GM23338 (cell line): ENCODE data around the gene SMOC2. TPM values are rescaled to one million over a fixed set of nuclear protein-coding genes. Genes with fewer than 3 reads are reported as not detected.

Experiments
- ATAC-seq: fragments of 200-7000 bp; cut with Tn5 transposase; 3 replicates; pipeline ENCODE4 v1.9.1; 2020
- DNase-seq: peaks from one replicate; pipeline ENCODE4 v3.0.0-alpha.2; 2015; ENCODE audit warnings: low spot score
- H2AFZ ChIP-seq: fragments of 200-600 bp; sonication (generic); 2 replicates; pipeline ENCODE4 v1.8.0; 2016; ENCODE audit warnings: antibody characterized with exemption, mild to moderate bottlenecking, moderate library complexity
- H3F3A ChIP-seq: fragments of 200-600 bp; sonication (generic); replicated peaks from 2 replicates; pipeline ENCODE4 v1.8.0; 2017; ENCODE audit warnings: antibody characterized with exemption, mixed run types, low read depth
- H3K27ac ChIP-seq: fragments of 200-600 bp; sonication (generic); 2 replicates; pipeline ENCODE4 v1.6.1; 2016; ENCODE audit warnings: low read depth
- H3K27me3 ChIP-seq: fragments of 200-600 bp; sonication (generic); 2 replicates; pipeline ENCODE4 v1.8.0; 2016; ENCODE audit warnings: mild to moderate bottlenecking, mixed run types, moderate library complexity; ENCODE audit not compliant: insufficient read depth
- H3K36me3 ChIP-seq: fragments of 200-600 bp; sonication (generic); 2 replicates; pipeline ENCODE4 v1.8.0; 2016; ENCODE audit warnings: mild to moderate bottlenecking; ENCODE audit not compliant: insufficient read depth
- H3K4me1 ChIP-seq: fragments of 200-600 bp; sonication (generic); 2 replicates; pipeline ENCODE4 v1.8.0; 2016; ENCODE audit warnings: mild to moderate bottlenecking, moderate library complexity; ENCODE audit not compliant: insufficient read depth
- H3K4me2 ChIP-seq: fragments of 200-600 bp; sonication (generic); 2 replicates; pipeline ENCODE4 v1.7.1; 2017; ENCODE audit warnings: mixed run types
- H3K4me3 ChIP-seq: fragments of 200-600 bp; sonication (generic); 2 replicates; pipeline ENCODE4 v1.6.1; 2016; ENCODE audit warnings: mixed run types
- H3K79me2 ChIP-seq: fragments of 200-600 bp; sonication (generic); replicated peaks from 2 replicates; pipeline ENCODE4 v1.8.0; 2017; ENCODE audit warnings: mild to moderate bottlenecking; ENCODE audit not compliant: insufficient read depth
- H3K9me2 ChIP-seq: fragments of 200-600 bp; sonication (generic); 2 replicates; pipeline ENCODE4 v1.8.0; 2017; ENCODE audit not compliant: insufficient read depth
- H4K20me1 ChIP-seq: fragments of 200-600 bp; sonication (generic); replicated peaks from 2 replicates; pipeline ENCODE4 v1.8.0; 2017; ENCODE audit warnings: mild to moderate bottlenecking; ENCODE audit not compliant: insufficient read depth
- H3K27ac Mint-ChIP-seq: 2 replicates; pipeline ENCODE4 v1.8.0; 2020; ENCODE audit warnings: inconsistent platforms, mild to moderate bottlenecking, moderate library complexity, mixed read lengths
- H3K27me3 Mint-ChIP-seq: 3 replicates; pipeline ENCODE4 v1.8.0; 2022; ENCODE audit warnings: low read depth, mild to moderate bottlenecking, moderate library complexity, mixed read lengths, inconsistent platforms; ENCODE audit not compliant: insufficient read depth, poor library complexity
- H3K36me3 Mint-ChIP-seq: 3 replicates; pipeline ENCODE4 v1.8.0; 2021; ENCODE audit warnings: low read depth, mild to moderate bottlenecking, inconsistent platforms, moderate library complexity, mixed read lengths
- H3K4me1 Mint-ChIP-seq: 3 replicates; pipeline ENCODE4 v1.8.0; 2020; ENCODE audit warnings: mild to moderate bottlenecking, inconsistent platforms, mixed read lengths
- H3K4me3 Mint-ChIP-seq: 3 replicates; pipeline ENCODE4 v1.8.0; 2021; ENCODE audit warnings: moderate library complexity, mild to moderate bottlenecking, inconsistent platforms, mixed read lengths
- H3K9me3 Mint-ChIP-seq: 3 replicates; pipeline ENCODE4 v1.8.0; 2020; ENCODE audit warnings: moderate library complexity, mild to moderate bottlenecking, inconsistent platforms, mixed read lengths
- EZH2 ChIP-seq: fragments of 200-600 bp; sonication (generic); IDR thresholded peaks from one replicate; pipeline ENCODE4 v1.8.0; 2017; ENCODE audit warnings: antibody characterized with exemption, mild to moderate bottlenecking, low read depth; ENCODE audit not compliant: unreplicated experiment
- EZH2phosphoT487 ChIP-seq: fragments of 200-600 bp; sonication (generic); IDR thresholded peaks from one replicate; pipeline ENCODE4 v1.8.1; 2018; ENCODE audit warnings: antibody characterized with exemption; ENCODE audit not compliant: unreplicated experiment
- JUNB ChIP-seq: IDR thresholded peaks from one replicate; pipeline ENCODE4 v1.6.1; 2016; ENCODE audit warnings: antibody characterized with exemption; ENCODE audit not compliant: unreplicated experiment
- NANOG ChIP-seq: IDR thresholded peaks from 2 replicates; pipeline ENCODE4 v1.6.1; 2016; ENCODE audit warnings: antibody characterized with exemption, borderline replicate concordance
- STAT1 ChIP-seq: IDR thresholded peaks from one replicate; pipeline ENCODE4 v1.6.1; 2016; ENCODE audit warnings: antibody characterized with exemption; ENCODE audit not compliant: unreplicated experiment
- ZNF114 ChIP-seq: fragments of 250-450 bp; sonication (Bioruptor Pico); IDR thresholded peaks from 2 replicates; pipeline ENCODE4 v1.5.0; 2020; ENCODE audit warnings: mild to moderate bottlenecking, moderate library complexity
- polyA plus RNA-seq: library from polyadenylated mRNA; unstranded; fragments of >200 nt; fragmentation: Nextera tagmentation; extraction: Ambion mirVana; gene quantifications from 2 replicates; pipeline ENCODE4 v1.2.1, GENCODE V29; 2016
- total RNA-seq: library from RNA; depleted of rRNA; stranded (reverse); fragments of >200 nt; shearing (Covaris generic); gene quantifications from 2 replicates; pipeline ENCODE4 v1.2.3, GENCODE V29; 2014
- TF ChIP-seq, protein P1 (sequence below): IDR thresholded peaks from one replicate; pipeline ENCODE4 v1.6.1; 2018; ENCODE audit warnings: antibody characterized with exemption; ENCODE audit not compliant: unreplicated experiment
- TF ChIP-seq, protein P2 (sequence below), 2 experiments: fragments of 200-600 bp in 1 of 2; sonication (generic) in 1 of 2; conservative IDR thresholded peaks; 2 replicates each; pipeline versions ENCODE4 v1.5.1 to v1.6.1; 2016 to 2017; ENCODE audit warnings: antibody characterized with exemption in 2 of 2, low read depth in 2 of 2, mild to moderate bottlenecking in 2 of 2, moderate library complexity in 1 of 2
- TF ChIP-seq, protein P3 (sequence below): fragments of 250-450 bp; sonication (Bioruptor Pico); IDR thresholded peaks from 2 replicates; pipeline ENCODE4 v1.5.0; 2020; ENCODE audit warnings: mild to moderate bottlenecking, moderate library complexity
- TF ChIP-seq, protein P4 (sequence below): IDR thresholded peaks from 2 replicates; pipeline ENCODE4 v1.6.1; 2016; ENCODE audit warnings: antibody characterized with exemption

Gene SMOC2
- total and polyA plus RNA-seq, 2 experiments from 2014 or later: 4.3 to 6.5 TPM

DNA sequence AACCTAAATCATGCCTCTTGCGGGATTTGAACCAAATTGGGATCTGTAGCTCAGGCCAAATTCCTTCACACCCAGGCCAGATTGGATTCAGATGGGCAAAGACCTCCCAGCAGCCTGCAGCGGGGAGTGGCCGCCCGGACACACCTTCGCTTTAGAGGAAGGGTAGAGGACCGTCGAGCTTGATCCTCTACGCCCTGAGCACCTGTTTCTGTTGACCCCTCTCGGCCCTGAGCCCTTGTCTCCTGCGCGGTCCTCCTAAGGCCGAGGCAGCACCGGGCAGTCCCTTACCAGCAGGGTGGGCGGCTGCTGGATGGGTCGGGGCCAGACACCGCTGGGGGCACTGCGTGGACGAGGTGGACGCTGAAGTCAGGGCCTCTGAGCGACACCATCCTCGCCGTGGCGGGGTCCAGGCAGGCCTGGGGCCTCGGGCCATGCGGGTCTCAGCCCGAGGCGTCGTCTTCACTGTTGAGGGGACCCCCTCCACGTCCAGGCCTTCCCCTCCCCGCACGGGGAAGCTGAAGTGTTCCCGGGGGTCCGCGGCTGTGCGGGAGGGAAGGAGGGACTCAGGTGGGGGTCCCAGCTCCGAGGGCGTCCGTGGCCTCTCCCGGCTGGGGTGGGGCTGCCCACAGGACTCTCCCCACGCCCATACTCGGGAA lies 114.8 kb downstream of the SMOC2 start (continued):
- TF ChIP-seq, protein P1, sequence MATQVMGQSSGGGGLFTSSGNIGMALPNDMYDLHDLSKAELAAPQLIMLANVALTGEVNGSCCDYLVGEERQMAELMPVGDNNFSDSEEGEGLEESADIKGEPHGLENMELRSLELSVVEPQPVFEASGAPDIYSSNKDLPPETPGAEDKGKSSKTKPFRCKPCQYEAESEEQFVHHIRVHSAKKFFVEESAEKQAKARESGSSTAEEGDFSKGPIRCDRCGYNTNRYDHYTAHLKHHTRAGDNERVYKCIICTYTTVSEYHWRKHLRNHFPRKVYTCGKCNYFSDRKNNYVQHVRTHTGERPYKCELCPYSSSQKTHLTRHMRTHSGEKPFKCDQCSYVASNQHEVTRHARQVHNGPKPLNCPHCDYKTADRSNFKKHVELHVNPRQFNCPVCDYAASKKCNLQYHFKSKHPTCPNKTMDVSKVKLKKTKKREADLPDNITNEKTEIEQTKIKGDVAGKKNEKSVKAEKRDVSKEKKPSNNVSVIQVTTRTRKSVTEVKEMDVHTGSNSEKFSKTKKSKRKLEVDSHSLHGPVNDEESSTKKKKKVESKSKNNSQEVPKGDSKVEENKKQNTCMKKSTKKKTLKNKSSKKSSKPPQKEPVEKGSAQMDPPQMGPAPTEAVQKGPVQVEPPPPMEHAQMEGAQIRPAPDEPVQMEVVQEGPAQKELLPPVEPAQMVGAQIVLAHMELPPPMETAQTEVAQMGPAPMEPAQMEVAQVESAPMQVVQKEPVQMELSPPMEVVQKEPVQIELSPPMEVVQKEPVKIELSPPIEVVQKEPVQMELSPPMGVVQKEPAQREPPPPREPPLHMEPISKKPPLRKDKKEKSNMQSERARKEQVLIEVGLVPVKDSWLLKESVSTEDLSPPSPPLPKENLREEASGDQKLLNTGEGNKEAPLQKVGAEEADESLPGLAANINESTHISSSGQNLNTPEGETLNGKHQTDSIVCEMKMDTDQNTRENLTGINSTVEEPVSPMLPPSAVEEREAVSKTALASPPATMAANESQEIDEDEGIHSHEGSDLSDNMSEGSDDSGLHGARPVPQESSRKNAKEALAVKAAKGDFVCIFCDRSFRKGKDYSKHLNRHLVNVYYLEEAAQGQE: no peak
- TF ChIP-seq STAT1: no peak
- TF ChIP-seq EZH2: no peak
- no peak for TF ChIP-seq EZH2phosphoT487
- no peak for TF ChIP-seq NANOG
- no peak for TF ChIP-seq ZNF114 (CRISPR knock-in tag)

DNA sequence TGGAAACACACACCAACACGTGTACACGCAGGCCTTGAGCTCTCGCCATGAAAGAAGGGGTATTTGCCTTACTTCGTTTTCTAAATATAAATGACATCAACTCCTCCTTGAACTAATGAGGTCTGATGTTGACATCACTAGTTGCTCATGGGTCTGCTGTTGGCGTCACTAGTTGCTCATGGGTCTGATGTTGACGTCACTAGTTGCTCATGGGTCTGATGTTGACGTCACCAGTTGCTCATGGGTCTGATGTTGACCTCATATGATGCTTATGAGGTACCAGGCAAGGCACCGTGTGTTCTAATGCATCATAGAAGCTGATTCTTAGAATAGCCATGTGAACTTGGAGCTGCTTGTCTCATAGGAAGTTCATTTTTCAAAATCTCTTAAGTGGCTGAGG lies 116.5 kb downstream of the SMOC2 start:
- H3K27ac Mint-ChIP-seq: no peak overlapping the region
- ATAC-seq: no peak
- Histone ChIP-seq H3K36me3 (no peaks in the 10 kb centered on the region), H3K4me1 (no peaks in the 10 kb centered on the region), H3K27me3 (no peaks in the 10 kb centered on the region), H3K4me3 (no peak overlapping the region), H3K4me2 (no peak overlapping the region), H4K20me1 (no peaks in the 10 kb centered on the region), H3K27ac (no peak overlapping the region), H3K9me2 (no peaks in the 10 kb centered on the region), H3K79me2 (no peaks in the 10 kb centered on the region), H3F3A (no peaks in the 10 kb centered on the region), H2AFZ (no peak overlapping the region)
- H3K4me1 Mint-ChIP-seq: peaks cover 3% of the 10 kb centered on the region; the same call in 2 of the 3 replicates
- H3K9me3 Mint-ChIP-seq: peaks cover 4% of the 10 kb centered on the region; the same call in 2 of the 3 replicates
- DNase-seq: no peak
- no peak overlapping the region for H3K4me3 Mint-ChIP-seq
- H3K27me3 Mint-ChIP-seq: peaks cover under 1% of the 10 kb centered on the region
- H3K36me3 Mint-ChIP-seq: peaks cover 4% of the 10 kb centered on the region; the same call in 1 of the 3 replicates
- TF ChIP-seq STAT1 (no peak), NANOG (no peak), JUNB (no peak)
- TF ChIP-seq, protein P2, sequence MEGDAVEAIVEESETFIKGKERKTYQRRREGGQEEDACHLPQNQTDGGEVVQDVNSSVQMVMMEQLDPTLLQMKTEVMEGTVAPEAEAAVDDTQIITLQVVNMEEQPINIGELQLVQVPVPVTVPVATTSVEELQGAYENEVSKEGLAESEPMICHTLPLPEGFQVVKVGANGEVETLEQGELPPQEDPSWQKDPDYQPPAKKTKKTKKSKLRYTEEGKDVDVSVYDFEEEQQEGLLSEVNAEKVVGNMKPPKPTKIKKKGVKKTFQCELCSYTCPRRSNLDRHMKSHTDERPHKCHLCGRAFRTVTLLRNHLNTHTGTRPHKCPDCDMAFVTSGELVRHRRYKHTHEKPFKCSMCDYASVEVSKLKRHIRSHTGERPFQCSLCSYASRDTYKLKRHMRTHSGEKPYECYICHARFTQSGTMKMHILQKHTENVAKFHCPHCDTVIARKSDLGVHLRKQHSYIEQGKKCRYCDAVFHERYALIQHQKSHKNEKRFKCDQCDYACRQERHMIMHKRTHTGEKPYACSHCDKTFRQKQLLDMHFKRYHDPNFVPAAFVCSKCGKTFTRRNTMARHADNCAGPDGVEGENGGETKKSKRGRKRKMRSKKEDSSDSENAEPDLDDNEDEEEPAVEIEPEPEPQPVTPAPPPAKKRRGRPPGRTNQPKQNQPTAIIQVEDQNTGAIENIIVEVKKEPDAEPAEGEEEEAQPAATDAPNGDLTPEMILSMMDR (conservative IDR thresholded peaks at IDR 0.05; ENCODE audit: low read depth in 2 of 2): no peak
- TF ChIP-seq, protein P3, sequence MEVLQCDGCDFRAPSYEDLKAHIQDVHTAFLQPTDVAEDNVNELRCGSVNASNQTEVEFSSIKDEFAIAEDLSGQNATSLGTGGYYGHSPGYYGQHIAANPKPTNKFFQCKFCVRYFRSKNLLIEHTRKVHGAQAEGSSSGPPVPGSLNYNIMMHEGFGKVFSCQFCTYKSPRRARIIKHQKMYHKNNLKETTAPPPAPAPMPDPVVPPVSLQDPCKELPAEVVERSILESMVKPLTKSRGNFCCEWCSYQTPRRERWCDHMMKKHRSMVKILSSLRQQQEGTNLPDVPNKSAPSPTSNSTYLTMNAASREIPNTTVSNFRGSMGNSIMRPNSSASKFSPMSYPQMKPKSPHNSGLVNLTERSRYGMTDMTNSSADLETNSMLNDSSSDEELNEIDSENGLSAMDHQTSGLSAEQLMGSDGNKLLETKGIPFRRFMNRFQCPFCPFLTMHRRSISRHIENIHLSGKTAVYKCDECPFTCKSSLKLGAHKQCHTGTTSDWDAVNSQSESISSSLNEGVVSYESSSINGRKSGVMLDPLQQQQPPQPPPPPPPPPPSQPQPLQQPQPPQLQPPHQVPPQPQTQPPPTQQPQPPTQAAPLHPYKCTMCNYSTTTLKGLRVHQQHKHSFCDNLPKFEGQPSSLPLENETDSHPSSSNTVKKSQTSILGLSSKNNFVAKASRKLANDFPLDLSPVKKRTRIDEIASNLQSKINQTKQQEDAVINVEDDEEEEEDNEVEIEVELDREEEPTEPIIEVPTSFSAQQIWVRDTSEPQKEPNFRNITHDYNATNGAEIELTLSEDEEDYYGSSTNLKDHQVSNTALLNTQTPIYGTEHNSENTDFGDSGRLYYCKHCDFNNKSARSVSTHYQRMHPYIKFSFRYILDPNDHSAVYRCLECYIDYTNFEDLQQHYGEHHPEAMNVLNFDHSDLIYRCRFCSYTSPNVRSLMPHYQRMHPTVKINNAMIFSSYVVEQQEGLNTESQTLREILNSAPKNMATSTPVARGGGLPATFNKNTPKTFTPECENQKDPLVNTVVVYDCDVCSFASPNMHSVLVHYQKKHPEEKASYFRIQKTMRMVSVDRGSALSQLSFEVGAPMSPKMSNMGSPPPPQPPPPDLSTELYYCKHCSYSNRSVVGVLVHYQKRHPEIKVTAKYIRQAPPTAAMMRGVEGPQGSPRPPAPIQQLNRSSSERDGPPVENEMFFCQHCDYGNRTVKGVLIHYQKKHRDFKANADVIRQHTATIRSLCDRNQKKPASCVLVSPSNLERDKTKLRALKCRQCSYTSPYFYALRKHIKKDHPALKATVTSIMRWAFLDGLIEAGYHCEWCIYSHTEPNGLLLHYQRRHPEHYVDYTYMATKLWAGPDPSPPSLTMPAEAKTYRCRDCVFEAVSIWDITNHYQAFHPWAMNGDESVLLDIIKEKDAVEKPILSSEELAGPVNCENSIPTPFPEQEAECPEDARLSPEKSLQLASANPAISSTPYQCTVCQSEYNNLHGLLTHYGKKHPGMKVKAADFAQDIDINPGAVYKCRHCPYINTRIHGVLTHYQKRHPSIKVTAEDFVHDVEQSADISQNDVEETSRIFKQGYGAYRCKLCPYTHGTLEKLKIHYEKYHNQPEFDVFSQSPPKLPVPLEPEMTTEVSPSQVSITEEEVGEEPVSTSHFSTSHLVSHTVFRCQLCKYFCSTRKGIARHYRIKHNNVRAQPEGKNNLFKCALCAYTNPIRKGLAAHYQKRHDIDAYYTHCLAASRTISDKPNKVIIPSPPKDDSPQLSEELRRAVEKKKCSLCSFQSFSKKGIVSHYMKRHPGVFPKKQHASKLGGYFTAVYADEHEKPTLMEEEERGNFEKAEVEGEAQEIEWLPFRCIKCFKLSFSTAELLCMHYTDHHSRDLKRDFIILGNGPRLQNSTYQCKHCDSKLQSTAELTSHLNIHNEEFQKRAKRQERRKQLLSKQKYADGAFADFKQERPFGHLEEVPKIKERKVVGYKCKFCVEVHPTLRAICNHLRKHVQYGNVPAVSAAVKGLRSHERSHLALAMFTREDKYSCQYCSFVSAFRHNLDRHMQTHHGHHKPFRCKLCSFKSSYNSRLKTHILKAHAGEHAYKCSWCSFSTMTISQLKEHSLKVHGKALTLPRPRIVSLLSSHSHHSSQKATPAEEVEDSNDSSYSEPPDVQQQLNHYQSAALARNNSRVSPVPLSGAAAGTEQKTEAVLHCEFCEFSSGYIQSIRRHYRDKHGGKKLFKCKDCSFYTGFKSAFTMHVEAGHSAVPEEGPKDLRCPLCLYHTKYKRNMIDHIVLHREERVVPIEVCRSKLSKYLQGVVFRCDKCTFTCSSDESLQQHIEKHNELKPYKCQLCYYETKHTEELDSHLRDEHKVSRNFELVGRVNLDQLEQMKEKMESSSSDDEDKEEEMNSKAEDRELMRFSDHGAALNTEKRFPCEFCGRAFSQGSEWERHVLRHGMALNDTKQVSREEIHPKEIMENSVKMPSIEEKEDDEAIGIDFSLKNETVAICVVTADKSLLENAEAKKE (CRISPR knock-in tag): no peak
- TF ChIP-seq, protein P4, sequence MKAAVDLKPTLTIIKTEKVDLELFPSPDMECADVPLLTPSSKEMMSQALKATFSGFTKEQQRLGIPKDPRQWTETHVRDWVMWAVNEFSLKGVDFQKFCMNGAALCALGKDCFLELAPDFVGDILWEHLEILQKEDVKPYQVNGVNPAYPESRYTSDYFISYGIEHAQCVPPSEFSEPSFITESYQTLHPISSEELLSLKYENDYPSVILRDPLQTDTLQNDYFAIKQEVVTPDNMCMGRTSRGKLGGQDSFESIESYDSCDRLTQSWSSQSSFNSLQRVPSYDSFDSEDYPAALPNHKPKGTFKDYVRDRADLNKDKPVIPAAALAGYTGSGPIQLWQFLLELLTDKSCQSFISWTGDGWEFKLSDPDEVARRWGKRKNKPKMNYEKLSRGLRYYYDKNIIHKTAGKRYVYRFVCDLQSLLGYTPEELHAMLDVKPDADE: no peak
